ENCODE measurements around the gene RASSF8. TPM values are rescaled to one million over a fixed set of nuclear protein-coding genes. Genes with fewer than 3 reads are reported as not detected.

The RASSF8 gene
- total RNA-seq, 3 donors from 2014 or later: 3.2 to 109 (median 8.0) TPM

DNA sequence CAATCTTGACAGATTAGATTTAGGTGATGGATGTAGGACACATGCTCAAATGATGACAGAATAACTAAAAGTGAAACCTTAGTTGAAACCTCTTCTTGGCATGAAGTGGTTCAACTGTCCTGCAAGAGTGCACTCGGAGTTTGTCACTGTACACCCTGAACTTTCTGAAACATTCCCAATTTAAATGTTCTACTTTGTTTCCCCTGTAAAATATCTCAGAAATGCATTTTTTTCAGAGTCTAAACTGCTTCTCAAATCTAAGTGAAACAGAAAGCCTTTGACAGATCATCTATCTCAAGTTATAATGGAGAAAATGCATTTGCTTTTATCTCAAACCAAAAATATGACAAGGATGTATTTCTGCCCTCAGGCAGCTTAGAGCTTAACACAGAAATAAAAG lies 100.3 kb downstream of the RASSF8 start:
- no peaks in the 10 kb centered on the region for H3K4me1 ChIP-seq (ENCODE audit: low read depth)
- TF ChIP-seq, protein P1, sequence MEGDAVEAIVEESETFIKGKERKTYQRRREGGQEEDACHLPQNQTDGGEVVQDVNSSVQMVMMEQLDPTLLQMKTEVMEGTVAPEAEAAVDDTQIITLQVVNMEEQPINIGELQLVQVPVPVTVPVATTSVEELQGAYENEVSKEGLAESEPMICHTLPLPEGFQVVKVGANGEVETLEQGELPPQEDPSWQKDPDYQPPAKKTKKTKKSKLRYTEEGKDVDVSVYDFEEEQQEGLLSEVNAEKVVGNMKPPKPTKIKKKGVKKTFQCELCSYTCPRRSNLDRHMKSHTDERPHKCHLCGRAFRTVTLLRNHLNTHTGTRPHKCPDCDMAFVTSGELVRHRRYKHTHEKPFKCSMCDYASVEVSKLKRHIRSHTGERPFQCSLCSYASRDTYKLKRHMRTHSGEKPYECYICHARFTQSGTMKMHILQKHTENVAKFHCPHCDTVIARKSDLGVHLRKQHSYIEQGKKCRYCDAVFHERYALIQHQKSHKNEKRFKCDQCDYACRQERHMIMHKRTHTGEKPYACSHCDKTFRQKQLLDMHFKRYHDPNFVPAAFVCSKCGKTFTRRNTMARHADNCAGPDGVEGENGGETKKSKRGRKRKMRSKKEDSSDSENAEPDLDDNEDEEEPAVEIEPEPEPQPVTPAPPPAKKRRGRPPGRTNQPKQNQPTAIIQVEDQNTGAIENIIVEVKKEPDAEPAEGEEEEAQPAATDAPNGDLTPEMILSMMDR (IDR thresholded peaks at IDR 0.05): no peak
- DNase-seq (no peak), ATAC-seq (no peak)
- intact Hi-C loops (cut with DNase I, micrococcal nuclease): no loop called here
- H3K4me3 ChIP-seq: no peak overlapping the region
- H3K9me3 ChIP-seq: no peaks in the 10 kb centered on the region
- H3K36me3 ChIP-seq (ENCODE audit: low read depth): no peaks in the 10 kb centered on the region

DNA sequence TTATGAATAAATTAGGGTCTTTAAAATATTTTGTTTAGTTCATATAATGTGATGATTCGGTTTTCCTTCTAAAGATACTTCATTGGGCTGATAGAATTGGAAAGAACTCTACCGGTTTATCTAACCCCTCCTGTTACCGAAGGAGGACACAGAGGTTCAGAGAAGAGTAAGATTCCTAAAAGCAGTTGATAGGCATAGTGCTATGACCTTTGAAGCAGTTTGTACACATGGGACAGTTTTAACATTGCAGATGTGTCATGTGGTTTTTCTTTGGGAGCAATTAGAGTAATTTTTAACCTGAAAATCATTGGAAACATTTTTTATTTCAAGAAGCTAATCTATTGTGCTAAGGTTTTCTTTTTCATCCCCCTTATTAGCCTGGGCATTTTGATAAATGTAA lies 103.5 kb downstream of the RASSF8 start:
- H3K4me3 ChIP-seq: no peak overlapping the region
- ATAC-seq: no peak
- intact Hi-C loops (cut with DNase I, micrococcal nuclease): no loop called here
- no peaks in the 10 kb centered on the region for H3K9me3 ChIP-seq
- no peak for DNase-seq
- H3K36me3 ChIP-seq (ENCODE audit: low read depth): no peaks in the 10 kb centered on the region
- TF ChIP-seq, protein P1 (IDR thresholded peaks at IDR 0.05): no peak
- H3K4me1 ChIP-seq (ENCODE audit: low read depth): no peaks in the 10 kb centered on the region

DNA sequence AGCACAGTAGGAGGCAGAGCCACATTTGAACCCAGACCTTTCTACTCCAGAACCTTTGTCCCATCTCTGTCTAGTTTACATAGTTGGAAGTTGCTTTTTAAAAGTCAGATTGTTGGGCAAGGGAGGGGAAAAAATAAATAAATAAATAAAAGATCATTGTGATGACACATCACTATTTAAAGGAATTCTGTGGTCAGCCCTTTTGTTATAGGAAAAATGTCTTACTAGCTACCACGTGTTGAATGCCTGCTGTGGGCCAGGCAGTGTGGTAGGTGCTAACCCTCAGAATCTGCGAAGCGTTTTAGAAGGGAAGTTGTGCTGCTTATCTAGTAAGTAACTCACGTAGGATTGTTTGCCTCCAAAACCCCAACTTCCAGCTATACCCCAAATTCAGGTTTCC lies 104.1 kb downstream of the RASSF8 start:
- no peak for DNase-seq
- H3K36me3 ChIP-seq (ENCODE audit: low read depth): no peaks in the 10 kb centered on the region
- TF ChIP-seq, protein P1 (IDR thresholded peaks at IDR 0.05): no peak
- no peak overlapping the region for H3K4me3 ChIP-seq
- intact Hi-C loops (cut with DNase I, micrococcal nuclease): no loop called here
- no peak for ATAC-seq
- no peaks in the 10 kb centered on the region for H3K4me1 ChIP-seq (ENCODE audit: low read depth)
- no peaks in the 10 kb centered on the region for H3K9me3 ChIP-seq

DNA sequence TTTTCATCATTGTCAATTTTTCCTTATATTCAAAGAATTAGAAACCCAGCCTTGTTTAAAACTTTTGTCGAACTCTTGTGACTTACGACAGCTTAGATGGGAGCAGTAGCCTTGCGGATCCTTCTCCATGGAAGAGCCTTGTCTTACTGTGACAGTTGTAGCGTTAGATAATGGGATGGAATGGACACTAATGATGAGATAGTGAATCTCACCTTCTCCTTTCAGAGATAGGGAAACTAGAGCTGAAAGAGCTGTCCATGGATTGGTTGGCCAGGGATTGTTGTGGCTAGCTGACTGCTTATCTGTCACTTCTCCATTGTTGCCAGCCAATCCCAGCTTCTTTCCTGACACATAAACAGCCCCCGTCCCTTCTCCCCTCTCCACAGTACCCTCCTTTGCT lies 107.0 kb downstream of the RASSF8 start:
- TF ChIP-seq, protein P1 (IDR thresholded peaks at IDR 0.05): no peak
- Histone ChIP-seq H3K4me3 (no peak overlapping the region), H3K4me1 (ENCODE audit: low read depth) (no peaks in the 10 kb centered on the region), H3K36me3 (ENCODE audit: low read depth) (no peaks in the 10 kb centered on the region), H3K9me3 (no peaks in the 10 kb centered on the region)
- intact Hi-C loops (cut with DNase I, micrococcal nuclease): no loop called here
- no peak for DNase-seq
- no peak for ATAC-seq

DNA sequence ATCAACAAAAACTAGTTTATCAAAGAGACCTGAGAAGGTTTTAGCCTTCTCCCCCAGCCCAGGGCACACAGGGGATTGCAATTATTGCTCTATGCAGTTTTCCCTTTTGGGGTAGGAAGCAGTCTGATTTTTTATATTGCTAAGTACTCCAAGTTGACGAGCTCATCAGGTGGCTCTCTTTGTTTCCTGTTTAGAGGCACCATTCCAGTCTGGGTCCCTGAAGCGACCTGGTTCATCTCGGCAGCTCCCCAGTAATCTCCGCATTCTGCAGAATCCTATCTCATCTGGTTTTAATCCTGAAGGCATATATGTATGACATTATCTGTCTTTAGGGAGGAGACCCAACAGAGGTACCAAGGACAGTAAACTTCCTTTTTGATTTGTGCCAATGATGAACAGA lies 110.0 kb downstream of the RASSF8 start:
- Histone ChIP-seq H3K4me1 (ENCODE audit: low read depth) (no peaks in the 10 kb centered on the region), H3K36me3 (ENCODE audit: low read depth) (no peaks in the 10 kb centered on the region), H3K4me3 (no peak overlapping the region), H3K9me3 (no peaks in the 10 kb centered on the region)
- DNase-seq (no peak), ATAC-seq (no peak)
- TF ChIP-seq, protein P1 (IDR thresholded peaks at IDR 0.05): no peak
- intact Hi-C loops (cut with DNase I, micrococcal nuclease): no loop called here

DNA sequence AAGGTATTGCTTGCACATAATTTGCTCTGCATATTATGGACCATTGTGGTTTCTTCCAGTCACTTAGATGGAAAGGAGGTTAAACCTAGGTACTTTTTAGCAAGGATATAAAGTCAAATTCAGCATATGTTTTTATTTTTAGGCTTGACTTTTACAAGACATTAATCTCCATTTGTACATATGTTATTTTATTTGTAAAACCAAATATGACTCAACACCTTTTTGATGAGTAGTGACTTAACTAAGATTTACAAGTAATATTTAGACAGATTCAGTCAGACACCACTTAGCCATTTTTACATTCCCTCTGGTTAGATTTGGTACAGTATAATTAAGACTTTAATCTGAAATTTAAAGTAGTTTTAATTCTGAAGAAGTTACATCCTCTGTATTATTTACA lies 111.3 kb downstream of the RASSF8 start:
- H3K4me3 ChIP-seq: no peak overlapping the region
- H3K4me1 ChIP-seq (ENCODE audit: low read depth): no peaks in the 10 kb centered on the region
- H3K36me3 ChIP-seq (ENCODE audit: low read depth): no peaks in the 10 kb centered on the region
- DNase-seq: no peak
- no peak for ATAC-seq
- intact Hi-C loops (cut with DNase I, micrococcal nuclease): no loop called here
- H3K9me3 ChIP-seq: no peaks in the 10 kb centered on the region
- TF ChIP-seq, protein P1 (IDR thresholded peaks at IDR 0.05): no peak
